PC-3 (cell line): Measurements from ENCODE around the gene BAX. TPM values are rescaled to one million over a fixed set of nuclear protein-coding genes. Genes with fewer than 3 reads are reported as not detected.

Experiments used
- ATAC-seq: fragments of 200-7000 bp; cut with Tn5 transposase; 2 replicates; pipeline ENCODE4 v1.9.1; 2020; ENCODE audit warnings: mild to moderate bottlenecking, moderate library complexity
- BruUV-seq: library from RNA; stranded (reverse); fragments of 400-500 nt; replicated peaks from 2 replicates; lab custom pipeline; 2021; lab: Mats Ljungman, UMichigan
- CTCF ChIA-PET: fragments of 300-600 bp; sonication (Branson Sonifier 250); formaldehyde crosslinking; loops from one replicate; lab custom pipeline; 2022; ENCODE audit warnings: antibody characterized with exemption; lab: Charles Lee
- POLR2A ChIA-PET: fragments of 300-600 bp; sonication (Branson Sonifier 250); formaldehyde crosslinking; loops from one replicate; lab custom pipeline; 2022; ENCODE audit warnings: antibody characterized with exemption; ENCODE audit not compliant: unreplicated experiment; lab: Charles Lee
- DNase-seq: peaks from one replicate; pipeline ENCODE4 v3.0.0-alpha.2; 2015
- H2AFZ ChIP-seq: fragments of 300-600 bp; sonication (generic); 2 replicates; pipeline ENCODE4 v1.6.0; 2016; ENCODE audit warnings: antibody characterized with exemption, low read length
- H3F3A ChIP-seq: fragments of 300-600 bp; sonication (generic); one replicate; pipeline ENCODE4 v1.6.0; 2017; ENCODE audit warnings: antibody characterized with exemption, low read length, control low read depth, mild to moderate bottlenecking; ENCODE audit not compliant: unreplicated experiment
- H3K27ac ChIP-seq: fragments of 300-600 bp; sonication (generic); 2 replicates; pipeline ENCODE4 v1.5.1; 2016; ENCODE audit warnings: mild to moderate bottlenecking, low read length
- H3K27me3 ChIP-seq: fragments of 300-600 bp; sonication (generic); 2 replicates; pipeline ENCODE4 v1.6.1; 2016; ENCODE audit warnings: low read length, mixed read lengths
- H3K36me3 ChIP-seq: fragments of 300-600 bp; sonication (generic); 2 replicates; pipeline ENCODE4 v1.6.1; 2016; ENCODE audit warnings: low read depth, mixed run types, low read length, mixed read lengths
- H3K4me1 ChIP-seq: fragments of 300-600 bp; sonication (generic); 2 replicates; pipeline ENCODE4 v1.5.1; 2016; ENCODE audit warnings: low read length; ENCODE audit not compliant: insufficient read depth
- H3K4me2 ChIP-seq: fragments of 300-600 bp; sonication (generic); 2 replicates; pipeline ENCODE4 v1.6.0; 2016; ENCODE audit warnings: low read length
- H3K4me3 ChIP-seq: fragments of 300-600 bp; sonication (generic); 2 replicates; pipeline ENCODE4 v1.5.1; 2016; ENCODE audit warnings: mild to moderate bottlenecking, low read length, mixed read lengths
- H3K79me2 ChIP-seq: fragments of 300-600 bp; sonication (generic); 2 replicates; pipeline ENCODE4 v1.6.1; 2017; ENCODE audit warnings: low read length, mixed read lengths
- H3K9ac ChIP-seq: fragments of 300-600 bp; sonication (generic); 2 replicates; pipeline ENCODE4 v1.6.0; 2016; ENCODE audit warnings: mild to moderate bottlenecking, low read length
- H3K9me2 ChIP-seq: fragments of 300-600 bp; sonication (generic); replicated peaks from 2 replicates; pipeline ENCODE4 v1.6.1; 2016; ENCODE audit warnings: mixed run types, low read length, mixed read lengths
- H3K9me3 ChIP-seq: fragments of 300-600 bp; sonication (generic); 2 replicates; pipeline ENCODE4 v1.6.1; 2016; ENCODE audit warnings: low read length, mixed read lengths
- H4K20me1 ChIP-seq: fragments of 300-600 bp; sonication (generic); 2 replicates; pipeline ENCODE4 v1.6.1; 2016; ENCODE audit warnings: low read length, mixed read lengths
- CTCF ChIP-seq: fragments of 300-600 bp; sonication (generic); conservative IDR thresholded peaks from 2 replicates; pipeline ENCODE4 v1.5.1; 2017; ENCODE audit warnings: antibody characterized with exemption, low read depth, mild to moderate bottlenecking, low read length
- EZH2 ChIP-seq: fragments of 300-600 bp; sonication (generic); IDR thresholded peaks from one replicate; pipeline ENCODE4 v1.6.1; 2017; ENCODE audit warnings: antibody characterized with exemption, mild to moderate bottlenecking, low read length; ENCODE audit not compliant: unreplicated experiment
- EZH2phosphoT487 ChIP-seq: fragments of 300-600 bp; sonication (generic); IDR thresholded peaks from 2 replicates; pipeline ENCODE4 v1.6.1; 2018; ENCODE audit warnings: mild to moderate bottlenecking, antibody characterized with exemption, low read length, borderline replicate concordance
- intact Hi-C: fragments of 100-400 bp; cut with micrococcal nuclease; formaldehyde crosslinking; loops from 2 replicates; pipeline ENCODE4 v1.9.0; 2023
- total RNA-seq: library from RNA; depleted of rRNA; stranded (reverse); fragments of >200 nt; gene quantifications from 2 replicates; pipeline ENCODE4 v1.2.3, GENCODE V29; 2014

BAX gene
- total RNA-seq, 1 experiment from 2014 or later: 44.8 TPM

GRCh38 chr19:48988286-48988685, 33.6 kb downstream of the BAX start:
- BruUV-seq: no TSS peak
- CTCF ChIA-PET: no interaction called here

GRCh38 chr19:48988860-48989259, 34.2 kb downstream of the BAX start:
- no peaks in the 10 kb centered on the region for H3F3A ChIP-seq

More at GRCh38 chr19:48988286-48988685, 33.6 kb downstream of the BAX start:
- Histone ChIP-seq H3K79me2 (peaks cover 31% of the 10 kb centered on the region), H3K27ac (no peak overlapping the region), H4K20me1 (no peaks in the 10 kb centered on the region), H3K9me3 (no peaks in the 10 kb centered on the region), H3K4me2 (no peak overlapping the region), H3K36me3 (peaks cover 1% of the 10 kb centered on the region; the same call in 1 of the 2 replicates), H3K9ac (no peak overlapping the region), H3K4me3 (no peak overlapping the region), H3K4me1 (no peaks in the 10 kb centered on the region), H3F3A (no peaks in the 10 kb centered on the region), H3K9me2 (no peaks in the 10 kb centered on the region), H3K27me3 (no peaks in the 10 kb centered on the region), H2AFZ (no peak overlapping the region)
- TF ChIP-seq EZH2phosphoT487 (no peak), CTCF (no peak), EZH2 (no peak)
- POLR2A ChIA-PET: no interaction called here
- no peak for DNase-seq
- no peak for ATAC-seq
- intact Hi-C loops: no loop called here

More at GRCh38 chr19:48988860-48989259, 34.2 kb downstream of the BAX start:
- H3K4me3 ChIP-seq: no peak overlapping the region
- no peaks in the 10 kb centered on the region for H3K4me1 ChIP-seq
- no peaks in the 10 kb centered on the region; the same call in 1 of the 2 replicates for H3K36me3 ChIP-seq
- H2AFZ ChIP-seq: no peak overlapping the region
- no peak for DNase-seq
- H3K27ac ChIP-seq: no peak overlapping the region
- H3K9me2 ChIP-seq: no peaks in the 10 kb centered on the region
- no peaks in the 10 kb centered on the region for H3K27me3 ChIP-seq
- H3K79me2 ChIP-seq: peaks cover 32% of the 10 kb centered on the region
- H4K20me1 ChIP-seq: no peaks in the 10 kb centered on the region
- no TSS peak for BruUV-seq
- no peak overlapping the region for H3K9ac ChIP-seq
- ATAC-seq: no peak
- ChIA-PET CTCF (no interaction called here), POLR2A (no interaction called here)
- no peaks in the 10 kb centered on the region for H3K9me3 ChIP-seq
- TF ChIP-seq CTCF: no peak
- TF ChIP-seq EZH2: no peak
- no peak for TF ChIP-seq EZH2phosphoT487
- intact Hi-C loops: no loop called here
- H3K4me2 ChIP-seq: no peak overlapping the region
